ENCODE data around the gene MRM3. TPM values are rescaled to one million over a fixed set of nuclear protein-coding genes. Genes with fewer than 3 reads are reported as not detected.
"Not testable (repeated sequence)": the region's sequence is repeated elsewhere in the genome, so short reads cannot be mapped to it uniquely, and the experiment has no call there.

MRM3 gene
- total RNA-seq, 1 donor from 2014 or later, result 12.3 TPM

- H3K9me3 ChIP-seq, result no peaks in the 10 kb centered on the region
- no peak for TF ChIP-seq CTCF (IDR thresholded peaks at IDR 0.05)
- H3K27me3 ChIP-seq (ENCODE audit: low read depth), result no peaks in the 10 kb centered on the region
These were observed 48.2 kb downstream of the MRM3 start for GRCh38 chr17:830381-830780.

DNA sequence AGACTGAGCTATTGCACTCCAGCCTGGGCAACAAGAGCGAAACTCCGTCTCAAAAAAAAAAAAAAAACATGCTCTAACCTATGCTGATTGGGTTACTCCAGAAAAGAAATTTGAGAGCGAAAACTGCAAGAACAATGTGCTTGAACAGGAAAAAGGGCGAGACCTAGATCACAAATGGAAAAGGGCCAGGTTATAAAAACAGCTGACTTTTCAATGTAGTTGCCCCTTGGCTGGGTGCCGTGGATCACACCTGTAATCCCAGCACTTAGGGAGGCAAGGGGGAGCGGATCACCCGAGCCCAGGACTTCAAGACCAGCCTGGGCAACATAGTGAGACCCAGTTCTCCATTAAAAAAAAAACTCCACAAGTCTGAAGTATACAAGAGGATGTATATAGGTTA is 48.8 kb downstream of the MRM3 start:
- no peak overlapping the region for H3K27ac ChIP-seq
- TF ChIP-seq CTCF (IDR thresholded peaks at IDR 0.05), result no peak
- ATAC-seq (no peak), DNase-seq (no peak)
- no peaks in the 10 kb centered on the region for H3K4me1 ChIP-seq
- no peaks in the 10 kb centered on the region for H3K9me3 ChIP-seq
- intact Hi-C loops (cut with DNase I), result no loop called here
- H3K4me3 ChIP-seq, result no peak overlapping the region
- H3K36me3 ChIP-seq, result no peaks in the 10 kb centered on the region
- H3K27me3 ChIP-seq (ENCODE audit: low read depth), result no peaks in the 10 kb centered on the region

More at GRCh38 chr17:830381-830780, 48.2 kb downstream of the MRM3 start:
- H3K27ac ChIP-seq, result no peak overlapping the region
- no peak overlapping the region for H3K4me3 ChIP-seq
- DNase-seq (no peak), ATAC-seq (no peak)
- intact Hi-C loops (cut with DNase I), result no loop called here
- no peaks in the 10 kb centered on the region for H3K4me1 ChIP-seq
- H3K36me3 ChIP-seq, result peaks cover 5% of the 10 kb centered on the region

- DNase-seq (no peak), ATAC-seq (no peak)
- Histone ChIP-seq H3K4me1 (no peaks in the 10 kb centered on the region), H3K4me3 (no peak overlapping the region), H3K27ac (no peak overlapping the region), H3K9me3 (no peaks in the 10 kb centered on the region), H3K36me3 (no peaks in the 10 kb centered on the region), H3K27me3 (ENCODE audit: low read depth) (no peaks in the 10 kb centered on the region)
- no peak for TF ChIP-seq CTCF (IDR thresholded peaks at IDR 0.05)
- intact Hi-C loops (cut with DNase I), result no loop called here
These were observed 52.0 kb downstream of the MRM3 start for GRCh38 chr17:834136-834535.

DNA sequence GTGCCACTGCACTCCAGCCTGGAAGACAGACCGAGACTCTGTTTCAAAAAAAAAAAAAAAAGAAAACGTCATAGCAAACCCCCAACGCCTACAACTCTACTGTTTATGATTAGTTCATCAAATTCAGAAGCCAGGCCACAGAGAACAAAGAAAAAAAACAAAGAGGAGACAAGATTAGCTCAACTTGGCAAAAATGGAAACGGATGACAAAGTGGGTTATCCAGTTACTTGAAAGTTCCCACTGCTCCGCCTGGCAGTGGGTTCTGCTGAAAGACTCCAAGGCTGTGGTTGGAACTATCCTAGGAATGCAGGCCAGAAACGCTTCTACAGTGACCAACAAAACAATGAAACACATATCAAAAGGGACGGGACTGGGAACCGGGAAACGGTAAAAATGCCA is 53.1 kb downstream of the MRM3 start:
- DNase-seq (no peak), ATAC-seq (peak; percentile 48 to 50)
- H3K36me3 ChIP-seq, result no peaks in the 10 kb centered on the region
- no peak overlapping the region for H3K27ac ChIP-seq
- no peaks in the 10 kb centered on the region for H3K9me3 ChIP-seq
- no peak for TF ChIP-seq CTCF (IDR thresholded peaks at IDR 0.05)
- intact Hi-C loops (cut with DNase I), result no loop called here
- no peaks in the 10 kb centered on the region for H3K27me3 ChIP-seq (ENCODE audit: low read depth)
- no peaks in the 10 kb centered on the region for H3K4me1 ChIP-seq
- no peak overlapping the region for H3K4me3 ChIP-seq

- DNase-seq; H3K27ac ChIP-seq; intact Hi-C loops (cut with DNase I): not testable (repeated sequence)
These were observed 53.6 kb downstream of the MRM3 start for GRCh38 chr17:835721-836120.

DNA sequence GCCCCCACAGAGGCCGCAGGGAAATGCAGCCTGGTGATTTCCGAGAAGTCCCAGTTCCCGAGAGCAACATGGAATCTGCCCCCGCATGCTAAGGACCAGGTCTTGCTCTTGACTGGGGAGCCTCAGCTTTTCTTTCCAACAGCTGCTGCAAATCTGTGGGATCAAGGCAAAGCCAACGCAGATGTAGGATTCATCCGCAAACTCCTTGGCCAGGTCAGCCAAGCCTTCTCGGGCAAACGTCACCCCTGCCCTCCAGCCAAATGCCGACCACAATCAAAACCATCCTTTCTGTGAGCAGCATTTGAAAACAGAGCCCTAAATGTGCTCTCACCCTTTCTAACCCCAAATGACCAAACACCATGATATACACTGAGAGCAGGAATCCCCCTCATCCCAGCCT is 54.0 kb downstream of the MRM3 start:
- H3K27ac ChIP-seq, result no peak overlapping the region
- intact Hi-C loops (cut with DNase I), result no loop called here
- ATAC-seq (no peak), DNase-seq (no peak)
- no peak for TF ChIP-seq CTCF (IDR thresholded peaks at IDR 0.05)
- no peaks in the 10 kb centered on the region for H3K9me3 ChIP-seq
- no peak overlapping the region for H3K4me3 ChIP-seq
- no peaks in the 10 kb centered on the region for H3K36me3 ChIP-seq
- H3K4me1 ChIP-seq, result no peaks in the 10 kb centered on the region
- no peaks in the 10 kb centered on the region for H3K27me3 ChIP-seq (ENCODE audit: low read depth)

More at GRCh38 chr17:835721-836120, 53.6 kb downstream of the MRM3 start:
- not testable (repeated sequence) for H3K9me3 ChIP-seq; H3K4me1 ChIP-seq; H3K4me3 ChIP-seq; H3K27me3 ChIP-seq (ENCODE audit: low read depth); ATAC-seq; H3K36me3 ChIP-seq
